H9 (cell line): Measurements from ENCODE around the gene UBE3A. TPM values are rescaled to one million over a fixed set of nuclear protein-coding genes. Genes with fewer than 3 reads are reported as not detected.

Source experiments
- DNase-seq: peaks from one replicate; pipeline ENCODE4 v3.0.0-alpha.2; 2017
- H2AFZ ChIP-seq: one replicate; pipeline ENCODE4 v1.6.1; 2013; ENCODE audit warnings: mild to moderate bottlenecking, low read length, control low read depth, moderate library complexity
- H2AK5ac ChIP-seq: 2 replicates; pipeline ENCODE4 v1.6.1; 2013; ENCODE audit warnings: low read length, control low read depth, mixed read lengths; ENCODE audit not compliant: insufficient read length
- H2BK120ac ChIP-seq: one replicate; pipeline ENCODE4 v1.6.1; 2013; ENCODE audit warnings: low read depth, mild to moderate bottlenecking, low read length, control low read depth, inconsistent platforms; ENCODE audit not compliant: poor library complexity, severe bottlenecking
- H2BK12ac ChIP-seq: 2 replicates; pipeline ENCODE4 v1.6.1; 2013; ENCODE audit warnings: low read length, control low read depth, mixed read lengths, low read depth; ENCODE audit not compliant: insufficient read length
- H2BK15ac ChIP-seq: 2 replicates; pipeline ENCODE4 v1.6.1; 2013; ENCODE audit warnings: low read depth, low read length, control low read depth
- H2BK20ac ChIP-seq: one replicate; pipeline ENCODE4 v1.6.1; 2013; ENCODE audit warnings: low read depth, mild to moderate bottlenecking, low read length, control low read depth, inconsistent platforms; ENCODE audit not compliant: poor library complexity, severe bottlenecking
- H2BK5ac ChIP-seq: 2 replicates; pipeline ENCODE4 v1.6.1; 2013; ENCODE audit warnings: low read length, control low read depth, mixed read lengths; ENCODE audit not compliant: insufficient read length
- H3K14ac ChIP-seq: 2 replicates; pipeline ENCODE4 v1.6.1; 2013; ENCODE audit warnings: low read length, control low read depth; ENCODE audit not compliant: insufficient read depth
- H3K18ac ChIP-seq: 2 replicates; pipeline ENCODE4 v1.6.1; 2013; ENCODE audit warnings: low read depth, mild to moderate bottlenecking, mixed read lengths, low read length, control low read depth; ENCODE audit not compliant: insufficient read length
- H3K23ac ChIP-seq: 2 replicates; pipeline ENCODE4 v1.6.1; 2013; ENCODE audit warnings: low read length, control low read depth, mixed read lengths, low read depth; ENCODE audit not compliant: insufficient read length
- H3K23me2 ChIP-seq: 2 replicates; pipeline ENCODE4 v1.6.1; 2013; ENCODE audit warnings: low read depth, mild to moderate bottlenecking, mixed read lengths, low read length, control low read depth; ENCODE audit not compliant: insufficient read length, poor library complexity, severe bottlenecking
- H3K27ac ChIP-seq: 2 replicates; pipeline ENCODE4 v1.5.1; 2013; ENCODE audit warnings: low read length, control low read depth, mixed read lengths, low read depth; ENCODE audit not compliant: insufficient read length
- H3K27me3 ChIP-seq: 2 replicates; pipeline ENCODE4 v1.6.1; 2013; ENCODE audit warnings: low read length, control low read depth, inconsistent platforms; ENCODE audit not compliant: insufficient read depth
- H3K4ac ChIP-seq: 2 replicates; pipeline ENCODE4 v1.6.1; 2013; ENCODE audit warnings: low read depth, mild to moderate bottlenecking, control low read depth, inconsistent platforms, low read length, moderate library complexity
- H3K4me1 ChIP-seq: 2 replicates; pipeline ENCODE4 v1.6.1; 2013; ENCODE audit warnings: low read length, control low read depth, inconsistent platforms; ENCODE audit not compliant: insufficient read depth
- H3K4me2 ChIP-seq: 2 replicates; pipeline ENCODE4 v1.6.1; 2013; ENCODE audit warnings: low read length, control low read depth, mixed read lengths; ENCODE audit not compliant: insufficient read length, insufficient read depth
- H3K56ac ChIP-seq: 2 replicates; pipeline ENCODE4 v1.6.1; 2013; ENCODE audit warnings: low read depth, mild to moderate bottlenecking, mixed read lengths, low read length, control low read depth; ENCODE audit not compliant: insufficient read length
- H3K79me1 ChIP-seq: 2 replicates; pipeline ENCODE4 v1.6.1; 2013; ENCODE audit warnings: low read depth, mild to moderate bottlenecking, moderate library complexity, low read length, control low read depth, inconsistent platforms; ENCODE audit not compliant: insufficient read depth, poor library complexity, severe bottlenecking
- H3K79me2 ChIP-seq: 2 replicates; pipeline ENCODE4 v1.6.1; 2013; ENCODE audit warnings: low read length, control low read depth, inconsistent platforms; ENCODE audit not compliant: insufficient read depth
- H3K9ac ChIP-seq: 2 replicates; pipeline ENCODE4 v1.6.1; 2013; ENCODE audit warnings: low read length, control low read depth, mixed read lengths; ENCODE audit not compliant: insufficient read length; ENCODE audit errors: extremely low read depth
- H3K9me3 ChIP-seq: one replicate; pipeline ENCODE4 v1.6.1; 2013; ENCODE audit warnings: low read depth, low read length, inconsistent platforms; ENCODE audit not compliant: control insufficient read depth
- H3T11ph ChIP-seq: one replicate; pipeline ENCODE4 v1.6.1; 2013; ENCODE audit warnings: mild to moderate bottlenecking, low read length, control low read depth, inconsistent platforms
- H4K20me1 ChIP-seq: one replicate; pipeline ENCODE4 v1.6.1; 2013; ENCODE audit not compliant: control insufficient read depth, insufficient read length, insufficient read depth
- H4K5ac ChIP-seq: 2 replicates; pipeline ENCODE4 v1.6.1; 2013; ENCODE audit warnings: low read depth, mild to moderate bottlenecking, mixed read lengths, low read length, control low read depth; ENCODE audit not compliant: insufficient read length
- H4K8ac ChIP-seq: replicated peaks from 2 replicates; pipeline ENCODE4 v1.6.1; 2013; ENCODE audit warnings: low read length, control low read depth, mixed read lengths, low read depth; ENCODE audit not compliant: insufficient read length
- H4K91ac ChIP-seq: 2 replicates; pipeline ENCODE4 v1.6.1; 2013; ENCODE audit warnings: low read depth, mild to moderate bottlenecking, moderate library complexity, mixed read lengths, low read length, control low read depth; ENCODE audit not compliant: insufficient read length
- H3K27ac Mint-ChIP-seq, 3 experiments: 2 replicates in 2 of 3; 3 replicates in 1 of 3; pipeline ENCODE4 v1.8.0; 2020 to 2021; ENCODE audit warnings: mixed read lengths in 3 of 3, mild to moderate bottlenecking in 1 of 3, moderate library complexity in 1 of 3
- H3K27me3 Mint-ChIP-seq: 2 replicates; pipeline ENCODE4 v1.8.0; 2021; ENCODE audit warnings: low read depth, mild to moderate bottlenecking, moderate library complexity, mixed read lengths
- H3K36me3 Mint-ChIP-seq, 3 experiments: 2 replicates in 2 of 3; 3 replicates in 1 of 3; pipeline ENCODE4 v1.8.0; 2020 to 2021; ENCODE audit warnings: low read depth in 3 of 3, mixed read lengths in 3 of 3; ENCODE audit not compliant: insufficient read depth in 1 of 3
- H3K4me1 Mint-ChIP-seq, 2 experiments: 2 replicates each; pipeline ENCODE4 v1.8.0; 2020; ENCODE audit warnings: mixed read lengths in 2 of 2
- H3K4me3 Mint-ChIP-seq, 2 experiments: 2 replicates in 1 of 2; 3 replicates in 1 of 2; pipeline ENCODE4 v1.8.0; 2020 to 2021; ENCODE audit warnings: mild to moderate bottlenecking in 2 of 2, mixed read lengths in 2 of 2, moderate library complexity in 1 of 2
- H3K9me3 Mint-ChIP-seq, 2 experiments: 2 replicates in 1 of 2; 3 replicates in 1 of 2; pipeline ENCODE4 v1.8.0; 2020; ENCODE audit warnings: mild to moderate bottlenecking in 2 of 2, mixed read lengths in 2 of 2, moderate library complexity in 1 of 2
- CTCF ChIP-seq: fragments of 200-600 bp; sonication (generic); conservative IDR thresholded peaks from 3 replicates; pipeline ENCODE4 v1.8.0; 2021; ENCODE audit warnings: antibody characterized with exemption, mild to moderate bottlenecking
- WGBS: extraction: QIAGEN DNeasy Blood & Tissue Kit; methylation state at CpG from one replicate; pipeline ENCODE4 v1.1.7; 2013; ENCODE audit warnings: missing lambda C conversion rate, low lambda C conversion rate, mixed read lengths; ENCODE audit not compliant: insufficient read length; ENCODE audit errors: extremely low coverage; 5-methylcytosine and 5-hydroxymethylcytosine counted together
- total RNA-seq: library from RNA; stranded (reverse); gene quantifications from 2 replicates; pipeline ENCODE4 v1.2.1, GENCODE V29; 2021

The UBE3A gene
- total RNA-seq, 1 experiment from 2014 or later = 108 TPM

DNA sequence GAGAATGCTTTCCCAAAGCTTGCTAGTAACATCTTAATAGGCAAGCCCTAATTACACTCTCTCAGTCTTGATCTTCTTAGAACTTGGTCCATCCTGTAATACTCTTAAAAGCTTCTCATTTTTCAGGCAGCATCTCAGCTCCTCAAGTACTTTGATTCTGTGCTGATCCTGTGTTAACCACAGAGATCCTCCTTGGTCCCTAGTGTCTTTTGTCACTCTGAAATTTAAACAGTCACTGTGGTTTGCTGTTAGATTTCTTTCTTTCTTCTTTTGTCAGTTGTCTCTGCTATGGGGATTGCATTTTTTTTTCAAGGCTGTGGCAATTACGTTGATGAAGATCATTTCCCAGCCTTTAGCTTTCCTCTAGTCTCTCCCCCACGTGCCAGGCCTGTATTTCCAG is 26.0 kb upstream of the UBE3A start:
- H3K79me2 ChIP-seq = no peaks in the 10 kb centered on the region
- no peak overlapping the region for H3T11ph ChIP-seq
- no peaks in the 10 kb centered on the region for H3K79me1 ChIP-seq
- no peaks in the 10 kb centered on the region for H3K27me3 ChIP-seq
- Mint-ChIP-seq H3K27me3 (no peaks in the 10 kb centered on the region), H3K36me3 (peaks cover 0 to 4% (median 0%) of the 10 kb centered on the region in 3 experiments; a peak in 2 of 7 replicates), H3K4me1 (no peaks in the 10 kb centered on the region), H3K9me3 (peaks cover 0 to 2% of the 10 kb centered on the region in 2 experiments; a peak in 2 of 5 replicates), H3K4me3 (no peak overlapping the region), H3K27ac (no peak overlapping the region)
- no peak overlapping the region for H2BK5ac ChIP-seq
- no peak overlapping the region for H2AK5ac ChIP-seq
- H4K8ac ChIP-seq = no peak overlapping the region
- no peak overlapping the region for H2BK120ac ChIP-seq
- no peak overlapping the region for H3K56ac ChIP-seq
- H3K14ac ChIP-seq = no peak overlapping the region
- no peak overlapping the region for H2BK20ac ChIP-seq
- H4K20me1 ChIP-seq = no peaks in the 10 kb centered on the region
- H3K4ac ChIP-seq = no peak overlapping the region
- H3K23me2 ChIP-seq = peaks cover 3% of the 10 kb centered on the region
- H4K5ac ChIP-seq = no peak overlapping the region
- H3K9me3 ChIP-seq = no peaks in the 10 kb centered on the region
- WGBS = no CpG with 5 or more reads among the region's 2 CpGs
- H3K27ac ChIP-seq = no peak overlapping the region
- H3K4me2 ChIP-seq = no peak overlapping the region
- no peaks in the 10 kb centered on the region for H3K4me1 ChIP-seq
- H3K18ac ChIP-seq = no peak overlapping the region
- no peak overlapping the region for H2BK12ac ChIP-seq
- no peak overlapping the region for H4K91ac ChIP-seq
- no peak overlapping the region for H3K23ac ChIP-seq
- H3K9ac ChIP-seq = no peak overlapping the region
- H2BK15ac ChIP-seq = no peak overlapping the region
- no peak overlapping the region for H2AFZ ChIP-seq
- no peak for TF ChIP-seq CTCF
- DNase-seq = no peak
